GM19395 (cell line): ENCODE results near the gene MGAT4A.
"Not testable (repeated sequence)": the region's sequence is repeated elsewhere in the genome, so short reads cannot be mapped to it uniquely, and the experiment has no call there.

Source experiments
- ATAC-seq: cut with Tn5 transposase; IDR thresholded peaks from one replicate; pipeline ENCODE4 v1.9.1; 2021; ENCODE audit warnings: mild to moderate bottlenecking, moderate library complexity; ENCODE audit not compliant: unreplicated experiment

Gene MGAT4A

GRCh38 chr2:98759827-98760625 lies 29.1 kb upstream of the MGAT4A start:
- no peak for ATAC-seq

DNA sequence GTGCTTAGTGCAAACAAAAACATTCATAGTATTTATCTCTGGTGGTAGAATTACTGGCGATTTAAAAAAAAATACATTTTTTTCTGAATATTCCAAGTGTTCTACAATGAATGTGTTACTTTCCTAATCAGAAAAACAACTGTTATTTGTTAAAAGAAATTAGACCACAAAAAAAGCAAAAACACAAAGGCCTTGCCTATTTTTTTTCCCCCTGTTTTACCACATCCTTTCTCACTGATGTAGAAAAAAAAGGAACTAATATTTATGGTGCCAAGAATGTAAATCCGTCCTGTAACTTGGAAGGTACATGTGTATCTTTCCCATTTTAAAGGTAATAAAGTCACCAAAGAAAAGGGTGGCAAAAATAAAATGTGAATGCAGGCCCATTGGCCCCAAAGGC lies 28.4 kb upstream of the MGAT4A start:
- ATAC-seq = no peak

DNA sequence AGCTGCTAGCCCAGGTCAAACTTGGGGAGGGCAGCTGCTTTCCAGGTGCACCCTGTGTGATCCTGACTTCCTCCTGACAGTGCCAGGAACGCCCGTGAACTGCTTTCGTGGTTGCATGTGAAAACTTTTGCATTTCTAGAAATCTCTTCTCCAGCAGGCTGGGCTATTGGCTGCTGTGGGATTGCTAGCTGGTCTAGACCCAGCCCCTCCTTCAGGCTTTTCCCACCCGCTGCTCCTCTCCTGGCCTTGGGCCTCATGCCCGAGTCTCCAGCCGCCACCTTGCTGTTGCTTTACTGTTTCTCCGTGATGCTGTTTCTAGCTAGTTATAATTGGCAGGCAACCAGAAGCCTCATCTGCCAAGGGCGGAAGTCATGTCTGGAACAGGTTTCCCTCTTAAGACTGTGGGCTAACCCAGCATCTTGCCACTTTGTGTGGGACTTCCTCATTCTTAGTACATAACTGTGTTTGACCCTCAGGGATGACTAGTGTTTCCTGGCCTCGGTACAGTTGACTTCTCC lies 27.0 kb upstream of the MGAT4A start:
- peak; percentile 89 for ATAC-seq

DNA sequence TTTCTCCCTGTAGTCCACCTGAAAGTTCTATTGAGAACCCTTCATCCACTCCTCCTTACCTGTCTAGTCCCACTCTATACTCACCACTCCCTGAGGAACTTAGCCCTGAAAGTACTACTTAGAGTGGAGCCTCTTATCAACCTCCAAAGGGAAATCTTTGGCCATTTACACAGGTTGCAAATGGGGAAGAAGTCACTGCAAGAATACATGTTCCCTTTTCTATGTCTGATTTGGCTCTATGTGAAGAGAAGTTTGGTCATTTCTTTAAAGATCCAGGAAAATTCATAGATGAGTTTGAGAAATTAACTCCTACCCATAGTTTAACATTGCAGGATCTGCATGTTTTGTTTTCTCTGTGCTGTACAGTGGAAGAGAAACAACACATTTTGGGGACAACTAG lies 22.9 kb upstream of the MGAT4A start:
- no peak for ATAC-seq

DNA sequence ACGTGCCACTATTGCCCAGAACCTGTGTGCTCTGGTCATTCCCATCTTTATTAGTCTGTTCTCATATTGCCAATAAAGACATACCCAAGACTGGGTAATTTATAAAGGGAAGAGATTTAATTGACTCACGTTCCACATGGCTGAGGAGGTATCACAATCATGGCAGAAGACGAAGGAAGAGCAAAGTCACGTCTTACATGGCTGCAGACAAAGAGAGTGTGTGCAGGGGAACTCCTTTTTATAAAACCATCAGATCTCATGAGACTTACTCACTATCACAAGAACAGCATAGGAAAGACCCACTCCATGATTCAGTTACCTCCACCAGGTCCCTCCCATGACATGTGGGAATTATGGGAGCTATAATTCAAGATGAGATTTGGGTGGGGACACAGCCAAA lies 21.8 kb upstream of the MGAT4A start:
- ATAC-seq = not testable (repeated sequence)

GRCh38 chr2:98751748-98752147 lies 20.8 kb upstream of the MGAT4A start:
- ATAC-seq = no peak

DNA sequence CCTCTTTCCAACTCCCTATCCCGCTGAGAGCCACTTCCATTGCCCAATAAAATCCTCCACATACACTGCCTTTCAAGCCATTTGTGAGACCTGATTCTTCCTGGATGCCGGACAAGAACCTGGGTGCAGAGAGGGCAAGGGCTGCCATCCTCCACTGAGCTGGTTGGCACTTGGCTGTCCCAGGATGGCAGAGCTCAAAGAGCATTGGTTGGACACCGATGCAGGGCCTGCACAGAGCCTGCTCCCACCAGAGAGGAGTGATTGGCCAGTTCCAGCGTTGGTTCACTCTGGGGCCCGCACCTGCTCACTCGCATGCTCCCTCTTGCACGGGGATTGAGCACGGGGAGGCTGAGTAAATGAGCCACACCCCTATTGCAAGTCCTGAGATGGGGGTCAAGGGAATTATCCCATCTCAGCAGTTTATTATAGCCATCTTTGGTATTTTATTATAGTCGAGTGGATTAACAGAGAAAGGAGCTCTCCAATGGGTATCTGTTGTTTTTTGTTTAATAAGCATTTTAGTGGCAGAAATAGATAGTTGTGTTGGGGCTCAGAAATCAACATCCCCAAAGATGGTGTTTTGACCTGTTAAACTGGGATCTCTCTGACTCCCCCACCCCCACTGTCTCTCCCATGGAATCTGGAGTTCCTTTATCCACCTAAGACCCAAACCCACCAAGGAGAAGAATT lies 19.8 kb upstream of the MGAT4A start:
- no peak for ATAC-seq

DNA sequence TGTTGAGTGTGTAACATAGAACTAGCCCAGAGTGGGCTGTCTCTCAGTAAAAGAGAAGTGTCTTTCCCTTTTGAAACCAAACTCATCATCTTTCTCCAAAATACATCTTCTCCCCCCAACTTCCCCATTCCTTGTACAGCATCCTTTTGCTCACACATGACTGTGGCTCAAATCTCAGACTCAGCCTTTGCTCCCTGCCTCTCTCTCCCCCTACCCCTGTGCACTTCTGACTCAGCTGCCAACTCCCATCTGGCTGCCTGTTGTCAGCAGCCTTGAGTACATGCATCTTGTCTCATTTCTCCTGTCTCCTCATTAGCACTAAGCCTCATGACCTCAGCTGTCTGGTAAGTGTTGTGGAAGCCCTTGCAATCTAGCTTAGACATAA lies 18.1 kb upstream of the MGAT4A start:
- no peak for ATAC-seq

GRCh38 chr2:98748292-98749065 lies 17.5 kb upstream of the MGAT4A start:
- no peak for ATAC-seq

GRCh38 chr2:98747888-98748287 lies 17.0 kb upstream of the MGAT4A start:
- ATAC-seq = no peak

- ATAC-seq = no peak
Measured at GRCh38 chr2:98746426-98746825, 15.5 kb upstream of the MGAT4A start.

GRCh38 chr2:98744595-98744994 lies 13.7 kb upstream of the MGAT4A start:
- no peak for ATAC-seq

- no peak for ATAC-seq
Measured at GRCh38 chr2:98743835-98744234, 12.9 kb upstream of the MGAT4A start.

DNA sequence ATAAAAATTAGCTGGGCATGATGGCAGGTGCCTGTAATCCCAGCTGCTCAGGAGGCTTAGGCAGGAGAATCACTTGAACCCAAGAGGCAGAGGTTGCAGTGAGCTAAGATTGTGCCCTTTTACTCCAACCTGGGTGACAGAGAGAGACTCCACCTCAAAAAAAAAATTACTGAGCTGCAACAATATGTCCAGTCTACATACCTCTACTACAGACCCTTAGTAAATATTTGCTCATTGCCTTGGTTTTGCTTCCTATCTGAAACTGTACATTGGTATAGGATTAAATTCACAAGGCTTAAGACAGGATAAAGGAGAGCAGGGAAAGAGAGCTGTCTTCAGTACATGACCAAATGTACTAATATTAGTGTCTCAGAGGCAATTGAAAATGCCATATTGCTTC lies 8.1 kb upstream of the MGAT4A start:
- ATAC-seq = no peak

DNA sequence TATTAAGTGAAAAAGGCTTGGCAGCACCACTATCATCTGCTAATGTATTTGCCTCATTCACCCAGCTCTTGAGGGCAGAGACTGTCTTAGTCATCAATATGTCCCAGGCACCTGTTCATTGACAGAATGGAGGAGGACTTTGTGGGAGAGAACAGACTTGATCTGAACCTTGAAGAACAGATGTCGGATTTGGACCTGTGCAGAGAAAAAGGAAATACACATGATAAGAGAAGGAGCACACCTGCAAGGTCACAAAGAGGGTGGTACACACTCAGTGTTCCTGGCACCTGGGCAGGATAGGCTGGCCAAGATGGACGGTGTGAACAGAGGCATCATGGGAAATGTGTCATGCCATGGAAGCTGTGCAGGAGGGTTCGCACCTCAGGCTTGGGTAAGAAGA lies 7.4 kb upstream of the MGAT4A start:
- no peak for ATAC-seq

GRCh38 chr2:98737848-98738247 lies 6.9 kb upstream of the MGAT4A start:
- ATAC-seq = no peak

GRCh38 chr2:98736464-98736889 lies 5.5 kb upstream of the MGAT4A start:
- ATAC-seq = no peak

GRCh38 chr2:98734823-98735260 lies 3.9 kb upstream of the MGAT4A start:
- no peak for ATAC-seq

DNA sequence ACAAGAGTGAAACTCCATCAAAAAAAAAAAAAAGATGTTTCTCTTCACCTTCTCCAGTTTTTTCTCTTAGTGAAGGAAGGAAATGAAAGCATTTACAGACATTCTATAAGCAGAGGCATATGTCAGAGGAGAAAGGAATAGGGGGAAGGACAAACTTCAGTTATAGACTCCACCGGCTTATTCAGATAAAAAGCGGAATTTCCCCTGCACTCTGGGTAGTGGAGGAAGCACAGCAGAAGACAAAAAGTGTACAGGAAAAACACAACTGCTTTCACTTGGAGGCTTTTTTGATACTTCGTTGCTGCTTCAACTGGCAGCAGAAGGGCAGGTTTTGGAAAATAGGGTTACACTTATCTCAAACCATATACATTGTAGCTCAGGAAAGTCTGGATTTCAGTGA lies 3.2 kb upstream of the MGAT4A start:
- no peak for ATAC-seq

DNA sequence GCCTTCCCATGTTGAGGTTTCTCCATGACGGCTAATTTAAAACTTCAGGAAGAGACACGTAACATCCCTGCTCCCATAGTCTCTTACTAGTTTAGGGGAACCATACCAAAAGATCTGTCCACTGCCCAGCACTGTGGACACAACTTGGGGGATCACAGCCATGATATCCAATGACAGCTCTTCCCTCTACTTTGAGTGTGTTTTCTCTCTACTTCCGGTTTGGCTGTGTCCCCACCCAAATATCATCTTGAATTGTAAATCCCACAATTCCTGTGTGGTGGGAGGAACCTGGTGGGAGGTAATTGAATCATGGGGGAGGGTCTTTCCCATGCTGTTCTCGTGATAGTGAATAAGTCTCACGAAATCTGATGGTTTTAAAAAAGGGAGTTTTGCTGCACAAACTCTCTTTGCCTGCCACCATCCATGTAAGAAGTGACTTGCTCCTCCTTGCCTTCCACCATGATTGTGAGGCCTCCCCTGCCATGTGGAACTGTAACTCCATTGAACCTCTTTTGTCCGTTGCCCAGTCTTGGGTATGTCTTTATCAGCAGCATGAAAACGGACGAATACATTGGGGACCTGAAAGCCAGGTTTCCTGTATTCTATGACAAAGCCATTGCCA lies 1.6 kb upstream of the MGAT4A start:
- ATAC-seq = no peak

- no peak for ATAC-seq
Measured at GRCh38 chr2:98731894-98732349, 990 bp upstream of the MGAT4A start.
